Activated CD4-positive, alpha-beta T cell treated with anti-CD3 and anti-CD28 coated beads, Interleukin-2, amount 10 ng/mL, durations not matched to agents 7 days and 5 days (primary cell): ENCODE results near the gene NPHP4. TPM values are rescaled to one million over a fixed set of nuclear protein-coding genes. Genes with fewer than 3 reads are reported as not detected.

ENCODE experiments used
- CTCF ChIA-PET: fragments of 350-600 bp; sonication (Branson Sonifier 250); formaldehyde crosslinking; loops from one replicate; lab custom pipeline; 2021; ENCODE audit warnings: antibody characterized with exemption; lab: Charles Lee
- POLR2A ChIA-PET: fragments of 350-600 bp; sonication (Branson Sonifier 250); formaldehyde crosslinking; loops from one replicate; lab custom pipeline; 2021; ENCODE audit warnings: antibody characterized with exemption; lab: Charles Lee
- DNase-seq: peaks from one replicate; pipeline ENCODE4 v3.0.0-alpha.2; 2020
- H3K27ac Mint-ChIP-seq: one replicate; pipeline ENCODE4 v1.8.0; 2021; ENCODE audit warnings: mild to moderate bottlenecking, moderate library complexity, mixed read lengths
- H3K27me3 Mint-ChIP-seq: one replicate; pipeline ENCODE4 v1.8.0; 2021; ENCODE audit warnings: mixed read lengths
- H3K36me3 Mint-ChIP-seq: one replicate; pipeline ENCODE4 v1.8.0; 2021; ENCODE audit warnings: low read depth, mixed read lengths
- H3K4me1 Mint-ChIP-seq: one replicate; pipeline ENCODE4 v1.8.0; 2021; ENCODE audit warnings: mixed read lengths
- H3K4me3 Mint-ChIP-seq: one replicate; pipeline ENCODE4 v1.8.0; 2021; ENCODE audit warnings: mild to moderate bottlenecking, moderate library complexity, mixed read lengths
- H3K9me3 Mint-ChIP-seq: one replicate; pipeline ENCODE4 v1.8.0; 2021; ENCODE audit warnings: mixed read lengths
- total RNA-seq, 2 experiments: library from RNA; stranded (reverse); gene quantifications; one replicate each; pipeline ENCODE4 v1.2.3, GENCODE V29; 2021

The NPHP4 gene
- total RNA-seq, 2 experiments from 2014 or later = 14.6 to 16.1 TPM

GRCh38 chr1:5845376-5845775, 146.8 kb downstream of the NPHP4 start:
- Mint-ChIP-seq H3K27me3 (no peaks in the 10 kb centered on the region), H3K4me1 (no peaks in the 10 kb centered on the region), H3K9me3 (no peaks in the 10 kb centered on the region), H3K4me3 (no peak overlapping the region), H3K36me3 (no peaks in the 10 kb centered on the region), H3K27ac (no peak overlapping the region)
- CTCF ChIA-PET = interaction anchor here (1.8 kb wide), 1 partner anchor 9 kb away, joined by 4 read pairs; no protein-coding TSS in a partner anchor
- POLR2A ChIA-PET = no interaction called here
- no peak for DNase-seq

- ChIA-PET POLR2A (no interaction called here), CTCF (interaction anchor here (1.8 kb wide), 1 partner anchor 10 kb away, joined by 4 read pairs; no protein-coding TSS in a partner anchor)
- Mint-ChIP-seq H3K27ac (no peak overlapping the region), H3K9me3 (no peaks in the 10 kb centered on the region), H3K4me1 (no peaks in the 10 kb centered on the region), H3K36me3 (no peaks in the 10 kb centered on the region), H3K27me3 (no peaks in the 10 kb centered on the region), H3K4me3 (no peak overlapping the region)
- DNase-seq = no peak
These were observed 147.8 kb downstream of the NPHP4 start for GRCh38 chr1:5844442-5844841.

GRCh38 chr1:5843521-5844096, 148.6 kb downstream of the NPHP4 start:
- no peak for DNase-seq
- Mint-ChIP-seq H3K4me1 (no peaks in the 10 kb centered on the region), H3K4me3 (no peak overlapping the region), H3K36me3 (no peaks in the 10 kb centered on the region), H3K9me3 (no peaks in the 10 kb centered on the region), H3K27ac (no peak overlapping the region), H3K27me3 (no peaks in the 10 kb centered on the region)
- POLR2A ChIA-PET = no interaction called here
- CTCF ChIA-PET = no interaction called here

- H3K27ac Mint-ChIP-seq = no peak overlapping the region
- DNase-seq = no peak
- ChIA-PET CTCF (no interaction called here), POLR2A (no interaction called here)
- H3K9me3 Mint-ChIP-seq = no peaks in the 10 kb centered on the region
- no peaks in the 10 kb centered on the region for H3K27me3 Mint-ChIP-seq
- no peak overlapping the region for H3K4me3 Mint-ChIP-seq
- H3K4me1 Mint-ChIP-seq = no peaks in the 10 kb centered on the region
- H3K36me3 Mint-ChIP-seq = no peaks in the 10 kb centered on the region
These were observed 149.5 kb downstream of the NPHP4 start for GRCh38 chr1:5842679-5843078.

GRCh38 chr1:5840551-5841001, 151.6 kb downstream of the NPHP4 start:
- ChIA-PET CTCF (no interaction called here), POLR2A (no interaction called here)

GRCh38 chr1:5839881-5840550, 152.2 kb downstream of the NPHP4 start:
- no peaks in the 10 kb centered on the region for H3K27me3 Mint-ChIP-seq
- H3K36me3 Mint-ChIP-seq = no peaks in the 10 kb centered on the region
- H3K9me3 Mint-ChIP-seq = no peaks in the 10 kb centered on the region
- no peak overlapping the region for H3K27ac Mint-ChIP-seq
- DNase-seq = no peak
- ChIA-PET CTCF (no interaction called here), POLR2A (no interaction called here)
- H3K4me3 Mint-ChIP-seq = no peak overlapping the region
- H3K4me1 Mint-ChIP-seq = peaks cover 2% of the 10 kb centered on the region

More at GRCh38 chr1:5840551-5841001, 151.6 kb downstream of the NPHP4 start:
- H3K27me3 Mint-ChIP-seq = no peaks in the 10 kb centered on the region
- DNase-seq = no peak
- no peak overlapping the region for H3K4me3 Mint-ChIP-seq
- no peaks in the 10 kb centered on the region for H3K36me3 Mint-ChIP-seq
- H3K4me1 Mint-ChIP-seq = peaks cover 2% of the 10 kb centered on the region
- no peaks in the 10 kb centered on the region for H3K9me3 Mint-ChIP-seq
- H3K27ac Mint-ChIP-seq = no peak overlapping the region

- no peaks in the 10 kb centered on the region for H3K9me3 Mint-ChIP-seq
- H3K27ac Mint-ChIP-seq = no peak overlapping the region
- H3K4me1 Mint-ChIP-seq = peaks cover 2% of the 10 kb centered on the region
- ChIA-PET POLR2A (no interaction called here), CTCF (no interaction called here)
- no peaks in the 10 kb centered on the region for H3K27me3 Mint-ChIP-seq
- no peaks in the 10 kb centered on the region for H3K36me3 Mint-ChIP-seq
- H3K4me3 Mint-ChIP-seq = no peak overlapping the region
- DNase-seq = no peak
These were observed 152.9 kb downstream of the NPHP4 start for GRCh38 chr1:5839161-5839880.

GRCh38 chr1:5837976-5838653, 154.1 kb downstream of the NPHP4 start:
- no peak overlapping the region for H3K4me3 Mint-ChIP-seq
- no peak for DNase-seq
- ChIA-PET CTCF (no interaction called here), POLR2A (no interaction called here)
- peaks cover 2% of the 10 kb centered on the region for H3K4me1 Mint-ChIP-seq
- no peaks in the 10 kb centered on the region for H3K9me3 Mint-ChIP-seq
- H3K36me3 Mint-ChIP-seq = no peaks in the 10 kb centered on the region
- H3K27me3 Mint-ChIP-seq = no peaks in the 10 kb centered on the region
- H3K27ac Mint-ChIP-seq = no peak overlapping the region

- no peaks in the 10 kb centered on the region for H3K27me3 Mint-ChIP-seq
- no peaks in the 10 kb centered on the region for H3K36me3 Mint-ChIP-seq
- H3K4me1 Mint-ChIP-seq = peaks cover 2% of the 10 kb centered on the region
- no peak for DNase-seq
- no peak overlapping the region for H3K27ac Mint-ChIP-seq
- H3K4me3 Mint-ChIP-seq = no peak overlapping the region
- H3K9me3 Mint-ChIP-seq = no peaks in the 10 kb centered on the region
- CTCF ChIA-PET = no interaction called here
- POLR2A ChIA-PET = no interaction called here
These were observed 155.3 kb downstream of the NPHP4 start for GRCh38 chr1:5836776-5837440.

- H3K9me3 Mint-ChIP-seq = no peaks in the 10 kb centered on the region
- POLR2A ChIA-PET = no interaction called here
- no peak overlapping the region for H3K4me3 Mint-ChIP-seq
- no peak for DNase-seq
- no peaks in the 10 kb centered on the region for H3K36me3 Mint-ChIP-seq
- CTCF ChIA-PET = no interaction called here
- H3K4me1 Mint-ChIP-seq = peaks cover 2% of the 10 kb centered on the region
- no peak overlapping the region for H3K27ac Mint-ChIP-seq
- H3K27me3 Mint-ChIP-seq = no peaks in the 10 kb centered on the region
These were observed 157.1 kb downstream of the NPHP4 start for GRCh38 chr1:5835179-5835562.

- POLR2A ChIA-PET = no interaction called here
- H3K27me3 Mint-ChIP-seq = no peaks in the 10 kb centered on the region
- no peak overlapping the region for H3K4me3 Mint-ChIP-seq
- CTCF ChIA-PET = no interaction called here
- no peaks in the 10 kb centered on the region for H3K9me3 Mint-ChIP-seq
- no peak for DNase-seq
- peaks cover 2% of the 10 kb centered on the region for H3K4me1 Mint-ChIP-seq
- H3K36me3 Mint-ChIP-seq = no peaks in the 10 kb centered on the region
- no peak overlapping the region for H3K27ac Mint-ChIP-seq
These were observed 157.6 kb downstream of the NPHP4 start for GRCh38 chr1:5834477-5835178.

GRCh38 chr1:5833911-5834310, 158.3 kb downstream of the NPHP4 start:
- H3K27me3 Mint-ChIP-seq = no peaks in the 10 kb centered on the region
- POLR2A ChIA-PET = no interaction called here
- CTCF ChIA-PET = no interaction called here
- H3K9me3 Mint-ChIP-seq = peaks cover 4% of the 10 kb centered on the region
- no peaks in the 10 kb centered on the region for H3K36me3 Mint-ChIP-seq
- H3K27ac Mint-ChIP-seq = no peak overlapping the region
- H3K4me1 Mint-ChIP-seq = peaks cover 2% of the 10 kb centered on the region
- DNase-seq = no peak
- no peak overlapping the region for H3K4me3 Mint-ChIP-seq
